Mesenchymal stem cell (in vitro differentiated cells and primary cell): ENCODE results near the gene FHIT.

Experiments
- DNase-seq: peaks from one replicate; pipeline ENCODE4 v3.0.0-alpha.2; 2013
- H2AFZ ChIP-seq: one replicate; pipeline ENCODE4 v1.6.1; 2013; ENCODE audit warnings: low read depth, mild to moderate bottlenecking, control low read depth, inconsistent platforms, low read length, moderate library complexity
- H2AK5ac ChIP-seq: 2 replicates; pipeline ENCODE4 v1.6.1; 2013; ENCODE audit warnings: low read length, moderate library complexity, mild to moderate bottlenecking, inconsistent platforms; ENCODE audit not compliant: severe bottlenecking
- H2BK120ac ChIP-seq: one replicate; pipeline ENCODE4 v1.6.1; 2013; ENCODE audit warnings: low read depth, mild to moderate bottlenecking, inconsistent platforms, low read length, moderate library complexity
- H2BK12ac ChIP-seq, 2 experiments: one replicate each; pipeline ENCODE4 v1.6.1; 2013; ENCODE audit warnings: inconsistent platforms in 2 of 2, low read length in 2 of 2, mild to moderate bottlenecking in 2 of 2, moderate library complexity in 2 of 2, control low read depth in 1 of 2
- H2BK15ac ChIP-seq: one replicate; pipeline ENCODE4 v1.6.1; 2013; ENCODE audit warnings: mild to moderate bottlenecking, low read depth, inconsistent platforms; ENCODE audit not compliant: poor library complexity, severe bottlenecking
- H2BK5ac ChIP-seq: 2 replicates; pipeline ENCODE4 v1.6.1; 2013; ENCODE audit warnings: low read depth, mild to moderate bottlenecking, low read length, control low read depth, inconsistent platforms; ENCODE audit not compliant: poor library complexity, severe bottlenecking
- H3K14ac ChIP-seq, 2 experiments: one replicate each; pipeline ENCODE4 v1.6.1; 2013; ENCODE audit warnings: inconsistent platforms in 2 of 2, low read length in 2 of 2, control low read depth in 1 of 2, mild to moderate bottlenecking in 1 of 2, moderate library complexity in 1 of 2
- H3K18ac ChIP-seq, 2 experiments: one replicate each; pipeline ENCODE4 v1.6.1; 2013; ENCODE audit warnings: inconsistent platforms in 2 of 2, low read length in 2 of 2, control low read depth in 1 of 2, low read depth in 1 of 2, mild to moderate bottlenecking in 1 of 2
- H3K23ac ChIP-seq, 2 experiments: one replicate each; pipeline ENCODE4 v1.6.1; 2013; ENCODE audit warnings: inconsistent platforms in 2 of 2, low read length in 2 of 2, mild to moderate bottlenecking in 2 of 2, moderate library complexity in 2 of 2, control low read depth in 1 of 2
- H3K27ac ChIP-seq: 2 replicates; pipeline ENCODE4 v1.5.1; 2013; ENCODE audit warnings: mild to moderate bottlenecking, moderate library complexity, low read length, control low read depth, inconsistent platforms; ENCODE audit not compliant: poor library complexity, severe bottlenecking
- H3K27me3 ChIP-seq, 2 experiments: 2 replicates each; pipeline versions ENCODE4 v1.6.1 to v1.7.0; 2013; ENCODE audit warnings: low read length in 2 of 2, mild to moderate bottlenecking in 2 of 2, moderate library complexity in 2 of 2, control low read depth in 1 of 2, inconsistent platforms in 1 of 2; ENCODE audit not compliant: control insufficient read depth in 1 of 2, insufficient read depth in 1 of 2
- H3K36me3 ChIP-seq, 2 experiments: 2 replicates each; pipeline versions ENCODE4 v1.6.1 to v1.7.0; 2013; ENCODE audit warnings: low read length in 2 of 2, control low read depth in 1 of 2, inconsistent platforms in 1 of 2, low read depth in 1 of 2, mild to moderate bottlenecking in 1 of 2; ENCODE audit not compliant: insufficient read depth in 2 of 2, control insufficient read depth in 1 of 2
- H3K4ac ChIP-seq, 2 experiments: one replicate each; pipeline ENCODE4 v1.6.1; 2013; ENCODE audit warnings: inconsistent platforms in 2 of 2, low read length in 2 of 2, mild to moderate bottlenecking in 2 of 2, moderate library complexity in 2 of 2, control low read depth in 1 of 2, low read depth in 1 of 2
- H3K4me1 ChIP-seq: 2 replicates; pipeline ENCODE4 v1.6.1; 2013; ENCODE audit warnings: low read depth, low read length, control low read depth; ENCODE audit not compliant: control insufficient read depth, insufficient read depth
- H3K4me2 ChIP-seq: 2 replicates; pipeline ENCODE4 v1.6.1; 2013; ENCODE audit warnings: low read length, mild to moderate bottlenecking, inconsistent platforms; ENCODE audit not compliant: poor library complexity, severe bottlenecking
- H3K4me3 ChIP-seq, 2 experiments: 2 replicates each; pipeline versions ENCODE4 v1.5.1 to v1.7.0; 2013; ENCODE audit warnings: low read length in 2 of 2, mild to moderate bottlenecking in 2 of 2, control low read depth in 1 of 2, low read depth in 1 of 2; ENCODE audit not compliant: insufficient read depth in 1 of 2
- H3K79me1 ChIP-seq: replicated peaks from 2 replicates; pipeline ENCODE4 v1.6.1; 2013; ENCODE audit warnings: mild to moderate bottlenecking, control low read depth, low read length, inconsistent platforms; ENCODE audit not compliant: poor library complexity, severe bottlenecking
- H3K9ac ChIP-seq: 2 replicates; pipeline ENCODE4 v1.7.0; 2013; ENCODE audit warnings: mild to moderate bottlenecking, low read length, moderate library complexity
- H3K9me3 ChIP-seq: 2 replicates; pipeline ENCODE4 v1.7.0; 2013; ENCODE audit warnings: mild to moderate bottlenecking, low read length; ENCODE audit not compliant: control insufficient read depth
- H4K8ac ChIP-seq: one replicate; pipeline ENCODE4 v1.6.1; 2013; ENCODE audit warnings: inconsistent platforms, mild to moderate bottlenecking, low read length, moderate library complexity
- H4K91ac ChIP-seq: one replicate; pipeline ENCODE4 v1.6.1; 2013; ENCODE audit warnings: mild to moderate bottlenecking, low read length, inconsistent platforms
- WGBS: methylation state at CpG from one replicate; pipeline ENCODE4 v1.1.7; 2013; ENCODE audit warnings: mixed read lengths; 5-methylcytosine and 5-hydroxymethylcytosine counted together

FHIT gene

DNA sequence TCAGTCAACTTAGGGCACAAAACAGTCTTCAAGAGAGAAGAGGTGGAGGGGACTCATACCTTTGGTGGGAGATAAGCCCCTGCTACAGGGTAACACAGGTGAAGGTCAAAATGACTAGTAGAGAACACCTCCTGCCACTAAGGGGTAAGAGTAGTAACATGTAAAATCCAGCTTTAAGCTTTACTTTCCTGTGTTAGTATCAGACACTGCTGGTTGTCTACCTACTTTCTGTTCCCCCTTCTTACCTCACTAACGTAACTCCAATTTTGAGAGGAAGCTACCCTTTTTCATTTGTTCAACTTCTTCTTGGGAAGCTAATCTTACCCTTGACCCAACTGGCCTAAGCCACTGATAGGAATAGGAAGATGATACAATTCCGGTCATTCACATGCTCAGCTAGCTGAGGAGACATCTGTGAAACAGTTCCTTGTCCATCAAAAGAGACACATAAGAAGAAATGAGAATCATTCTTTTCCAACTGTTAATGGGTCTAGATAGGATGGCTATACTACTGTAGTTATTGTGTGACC is 1374.7 kb downstream of the FHIT start:
- Histone ChIP-seq H3K79me1 (no peaks in the 10 kb centered on the region), H3K27me3 (peaks cover 0 to 4% of the 10 kb centered on the region in 2 experiments), H3K4me3 (no peak overlapping the region), H3K9ac (no peak overlapping the region), H3K14ac (no peak overlapping the region), H3K27ac (no peak overlapping the region), H2BK12ac (no peak overlapping the region), H2BK120ac (no peak overlapping the region), H3K23ac (no peak overlapping the region), H3K36me3 (no peaks in the 10 kb centered on the region), H3K4me2 (no peak overlapping the region), H2AFZ (no peak overlapping the region), H3K4me1 (no peaks in the 10 kb centered on the region), H4K91ac (no peak overlapping the region), H2BK15ac (no peak overlapping the region), H2AK5ac (no peak overlapping the region), H3K9me3 (no peaks in the 10 kb centered on the region), H3K18ac (no peak overlapping the region), H3K4ac (no peak overlapping the region), H4K8ac (no peak overlapping the region), H2BK5ac (no peak overlapping the region)
- 91% methylated on average over 1 of the region's 2 CpGs for WGBS
- DNase-seq, result no peak

DNA sequence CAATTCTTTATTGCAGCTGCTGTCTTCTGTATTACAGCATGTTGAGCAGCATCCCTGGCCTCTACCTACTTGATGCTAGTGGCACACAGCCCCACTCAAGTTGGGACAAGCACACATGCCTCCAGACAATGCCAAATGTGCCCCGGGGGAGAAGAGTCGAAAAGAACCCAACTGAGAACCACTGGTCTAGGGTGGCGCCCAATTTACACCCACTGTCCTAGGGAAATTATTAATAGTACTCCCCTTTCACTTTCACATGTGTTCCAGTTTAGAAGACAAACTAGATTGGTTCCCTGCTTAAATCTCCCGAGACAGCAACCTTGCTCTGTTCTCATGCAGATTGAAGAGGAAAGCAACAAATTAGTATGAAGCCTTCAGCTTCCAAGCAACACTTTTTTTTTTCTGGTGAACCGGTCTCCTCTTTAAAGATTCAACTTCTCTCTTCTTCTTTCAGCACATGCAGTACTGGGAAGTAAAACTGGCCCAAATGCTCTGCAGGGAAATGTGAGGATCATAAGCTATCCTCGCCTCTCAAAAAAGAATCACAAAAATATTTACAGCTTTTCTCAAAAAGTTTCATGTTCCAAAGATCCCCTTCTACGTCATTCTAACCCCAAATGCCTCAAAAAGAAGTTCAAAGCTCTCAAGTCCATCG is 1377.5 kb downstream of the FHIT start:
- Histone ChIP-seq H3K9me3 (no peaks in the 10 kb centered on the region), H2BK5ac (no peak overlapping the region), H4K8ac (no peak overlapping the region), H2AK5ac (no peak overlapping the region), H3K4ac (no peak overlapping the region), H4K91ac (no peak overlapping the region), H3K27me3 (peaks cover 0 to 4% of the 10 kb centered on the region in 2 experiments), H2BK120ac (no peak overlapping the region), H3K4me2 (no peak overlapping the region), H3K4me3 (no peak overlapping the region), H3K4me1 (no peaks in the 10 kb centered on the region), H2AFZ (no peak overlapping the region), H2BK12ac (no peak overlapping the region), H3K27ac (no peak overlapping the region), H2BK15ac (no peak overlapping the region), H3K23ac (no peak overlapping the region), H3K79me1 (no peaks in the 10 kb centered on the region), H3K9ac (no peak overlapping the region), H3K14ac (no peak overlapping the region), H3K36me3 (no peaks in the 10 kb centered on the region), H3K18ac (no peak overlapping the region)
- 73% methylated on average over 8 of the region's 8 CpGs for WGBS
- no peak for DNase-seq

DNA sequence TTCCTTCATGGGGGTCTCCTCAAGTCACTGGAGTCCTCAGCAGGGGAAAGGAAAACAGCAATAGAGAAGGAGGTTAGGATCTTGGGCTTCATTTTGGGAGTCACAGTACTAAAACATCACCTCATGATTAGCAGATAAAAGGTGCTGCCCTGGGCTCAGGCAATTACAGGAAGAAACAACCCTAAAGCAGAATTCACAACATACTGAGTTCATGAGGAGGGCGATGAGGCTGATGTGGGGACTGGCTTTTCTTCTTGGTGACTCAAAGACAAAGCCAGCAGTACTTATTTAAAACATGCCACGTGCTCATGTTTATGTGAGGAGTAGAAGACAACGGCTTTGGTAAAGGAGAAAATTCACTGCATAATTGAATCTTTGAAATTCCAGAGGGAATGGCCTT is 1379.1 kb downstream of the FHIT start:
- Histone ChIP-seq H4K8ac (no peak overlapping the region), H2BK15ac (no peak overlapping the region), H3K27me3 (peaks cover 0 to 4% of the 10 kb centered on the region in 2 experiments), H3K4ac (no peak overlapping the region), H2AFZ (no peak overlapping the region), H3K36me3 (no peaks in the 10 kb centered on the region), H2AK5ac (no peak overlapping the region), H3K4me1 (no peaks in the 10 kb centered on the region), H3K79me1 (no peaks in the 10 kb centered on the region), H3K27ac (no peak overlapping the region), H2BK5ac (no peak overlapping the region), H3K9ac (no peak overlapping the region), H3K4me3 (no peak overlapping the region), H2BK120ac (no peak overlapping the region), H3K9me3 (no peaks in the 10 kb centered on the region), H2BK12ac (no peak overlapping the region), H3K23ac (no peak overlapping the region), H3K4me2 (no peak overlapping the region), H4K91ac (no peak overlapping the region), H3K14ac (no peak overlapping the region), H3K18ac (no peak overlapping the region)
- no peak for DNase-seq
- WGBS, result 78% methylated on average over 3 of the region's 3 CpGs

DNA sequence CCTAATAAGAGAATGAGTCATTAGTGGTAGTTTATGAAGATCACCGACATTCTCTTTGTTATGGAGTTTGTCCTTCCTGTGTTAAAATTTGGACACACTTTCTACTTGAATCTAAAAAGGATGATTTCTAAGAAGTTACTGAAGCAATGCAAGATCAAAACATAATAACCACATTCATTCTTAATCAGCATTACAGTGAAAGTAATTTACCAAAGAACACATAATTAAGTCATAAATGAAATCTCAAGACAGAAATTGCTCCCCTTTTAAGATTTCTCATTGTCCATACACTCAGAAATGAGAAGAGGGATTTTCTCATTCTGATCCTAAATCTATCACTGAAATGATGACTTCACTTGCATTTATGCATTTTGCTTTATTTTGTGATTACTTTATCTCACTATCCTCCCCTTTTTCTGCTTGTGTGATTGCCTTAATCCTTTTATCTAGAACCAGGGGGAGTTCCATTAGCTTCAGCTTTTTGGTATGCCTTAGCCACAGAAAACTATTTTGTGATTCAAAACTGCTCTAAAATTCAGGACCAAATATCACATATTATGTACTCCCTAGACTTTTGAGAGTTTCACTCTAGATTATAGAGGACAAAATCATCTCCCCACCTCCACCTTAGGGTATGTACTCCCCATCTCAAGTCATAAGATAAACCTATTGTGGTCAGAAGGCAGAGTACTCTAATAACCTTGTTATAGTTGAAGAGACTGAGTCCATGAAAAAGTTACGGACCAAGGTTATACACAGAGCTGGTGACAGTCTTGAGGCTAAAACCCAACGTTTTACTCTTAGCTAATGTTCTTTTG is 1383.9 kb downstream of the FHIT start:
- no peak overlapping the region for H2BK12ac ChIP-seq
- 86% methylated on average over 1 of the region's 3 CpGs for WGBS

More for the DNA sequence above, 1383.9 kb downstream of the FHIT start:
- no peaks in the 10 kb centered on the region for H3K27me3 ChIP-seq
- no peaks in the 10 kb centered on the region for H3K9me3 ChIP-seq
- H3K18ac ChIP-seq, result no peak overlapping the region
- H4K91ac ChIP-seq, result no peak overlapping the region
- no peaks in the 10 kb centered on the region for H3K4me1 ChIP-seq
- no peak overlapping the region for H2BK15ac ChIP-seq
- H2AFZ ChIP-seq, result no peak overlapping the region
- no peaks in the 10 kb centered on the region for H3K36me3 ChIP-seq
- H2AK5ac ChIP-seq, result no peak overlapping the region
- H3K23ac ChIP-seq, result no peak overlapping the region
- H3K9ac ChIP-seq, result no peak overlapping the region
- no peak overlapping the region for H3K27ac ChIP-seq
- no peak overlapping the region for H3K4me2 ChIP-seq
- no peak overlapping the region for H3K14ac ChIP-seq
- no peaks in the 10 kb centered on the region for H3K79me1 ChIP-seq
- no peak overlapping the region for H2BK120ac ChIP-seq
- no peak overlapping the region for H2BK5ac ChIP-seq
- H3K4me3 ChIP-seq, result no peak overlapping the region
- no peak for DNase-seq
- no peak overlapping the region for H4K8ac ChIP-seq
- H3K4ac ChIP-seq, result no peak overlapping the region
